Liver (tissue), 9 donors: Measurements from ENCODE around the gene KLF13. TPM values are rescaled to one million over a fixed set of nuclear protein-coding genes. Genes with fewer than 3 reads are reported as not detected.

ENCODE experiments used
- DNase-seq: peaks from one replicate; pipeline ENCODE4 v3.0.0-alpha.2; 2017; ENCODE audit warnings: low spot score
- H3K27ac ChIP-seq, 2 donors: one replicate each; pipeline ENCODE4 v1.7.0; 2013; ENCODE audit warnings: inconsistent platforms in 2 of 2, low read length in 2 of 2, control low read depth in 1 of 2, low read depth in 1 of 2, mild to moderate bottlenecking in 1 of 2
- H3K27me3 ChIP-seq, 4 donors: one replicate each; pipeline versions ENCODE4 v1.6.1 to v1.7.0; 2013; ENCODE audit warnings: low read length in 3 of 4, inconsistent platforms in 1 of 4, mild to moderate bottlenecking in 1 of 4, moderate library complexity in 1 of 4; ENCODE audit not compliant: control insufficient read depth in 4 of 4, insufficient read depth in 4 of 4
- H3K36me3 ChIP-seq, 4 donors: one replicate each; pipeline versions ENCODE4 v1.6.1 to v1.7.0; 2013; ENCODE audit warnings: low read length in 3 of 4, mild to moderate bottlenecking in 3 of 4, low read depth in 1 of 4, moderate library complexity in 1 of 4; ENCODE audit not compliant: control insufficient read depth in 4 of 4, insufficient read depth in 3 of 4
- H3K4me1 ChIP-seq, 4 donors: one replicate each; pipeline versions ENCODE4 v1.6.1 to v1.7.0; 2013; ENCODE audit warnings: low read length in 3 of 4, mild to moderate bottlenecking in 3 of 4, moderate library complexity in 1 of 4; ENCODE audit not compliant: control insufficient read depth in 4 of 4, insufficient read depth in 4 of 4
- H3K4me3 ChIP-seq, 3 donors: one replicate each; pipeline versions ENCODE4 v1.6.1 to v1.7.0; 2013; ENCODE audit warnings: low read length in 3 of 3, control low read depth in 1 of 3, low read depth in 1 of 3, mild to moderate bottlenecking in 1 of 3
- H3K9ac ChIP-seq, 2 donors: one replicate each; pipeline ENCODE4 v1.7.0; 2013; ENCODE audit warnings: low read length in 2 of 2, mild to moderate bottlenecking in 2 of 2, moderate library complexity in 2 of 2, control low read depth in 1 of 2, low read depth in 1 of 2
- H3K9me3 ChIP-seq, 4 donors: one replicate each; pipeline versions ENCODE4 v1.6.1 to v1.7.0; 2013; ENCODE audit warnings: low read length in 3 of 4; ENCODE audit not compliant: control insufficient read depth in 4 of 4
- EGR1 ChIP-seq, 2 donors: IDR thresholded peaks; 2 replicates each; pipeline ENCODE4 v1.6.1; 2016 to 2018; ENCODE audit warnings: antibody characterized with exemption in 2 of 2, low read depth in 2 of 2
- FOXA1 ChIP-seq: IDR thresholded peaks from 2 replicates; pipeline ENCODE4 v1.6.1; 2016; ENCODE audit warnings: antibody characterized with exemption
- FOXA2 ChIP-seq: IDR thresholded peaks from 2 replicates; pipeline ENCODE4 v1.6.1; 2016; ENCODE audit warnings: antibody characterized with exemption
- GABPA ChIP-seq, 2 donors: IDR thresholded peaks in 1 of 2; conservative IDR thresholded peaks in 1 of 2; 2 replicates each; pipeline ENCODE4 v1.6.1; 2016; ENCODE audit warnings: antibody characterized with exemption in 2 of 2, mild to moderate bottlenecking in 1 of 2, moderate library complexity in 1 of 2
- HNF4A ChIP-seq, 2 donors: conservative IDR thresholded peaks; 2 replicates each; pipeline ENCODE4 v1.6.1; 2016; ENCODE audit warnings: antibody characterized with exemption in 2 of 2, mild to moderate bottlenecking in 2 of 2
- HNF4G ChIP-seq: IDR thresholded peaks from 2 replicates; pipeline ENCODE4 v1.6.1; 2016; ENCODE audit warnings: antibody characterized with exemption
- JUND ChIP-seq, 2 donors: IDR thresholded peaks; 2 replicates each; pipeline ENCODE4 v1.6.1; 2016; ENCODE audit warnings: antibody characterized with exemption in 2 of 2
- MAX ChIP-seq: IDR thresholded peaks from 2 replicates; pipeline ENCODE4 v1.6.1; 2016; ENCODE audit warnings: antibody characterized with exemption
- NR2F2 ChIP-seq: IDR thresholded peaks from 2 replicates; pipeline ENCODE4 v1.6.1; 2016; ENCODE audit warnings: antibody characterized with exemption
- RAD21 ChIP-seq, 2 donors: IDR thresholded peaks; 2 replicates each; pipeline ENCODE4 v1.6.1; 2016; ENCODE audit warnings: antibody characterized with exemption in 2 of 2, mild to moderate bottlenecking in 2 of 2
- RXRA ChIP-seq, 2 donors: IDR thresholded peaks; 2 replicates each; pipeline ENCODE4 v1.6.1; 2017 to 2018; ENCODE audit warnings: antibody characterized with exemption in 2 of 2, mild to moderate bottlenecking in 1 of 2
- SP1 ChIP-seq: IDR thresholded peaks from 2 replicates; pipeline ENCODE4 v1.6.1; 2018; ENCODE audit warnings: antibody characterized with exemption, mild to moderate bottlenecking
- TAF1 ChIP-seq: conservative IDR thresholded peaks from 2 replicates; pipeline ENCODE4 v1.6.1; 2016; ENCODE audit warnings: antibody characterized with exemption, mild to moderate bottlenecking
- YY1 ChIP-seq: IDR thresholded peaks from 2 replicates; pipeline ENCODE4 v1.6.1; 2016; ENCODE audit warnings: antibody characterized with exemption, mild to moderate bottlenecking
- ZBTB33 ChIP-seq: IDR thresholded peaks from 2 replicates; pipeline ENCODE4 v1.6.1; 2016; ENCODE audit warnings: antibody characterized with exemption
- WGBS: extraction: QIAGEN DNeasy Blood & Tissue Kit; methylation state at CpG from one replicate; pipeline ENCODE4 v1.1.7; 2013; 5-methylcytosine and 5-hydroxymethylcytosine counted together
- polyA plus RNA-seq, 2 donors: library from polyadenylated mRNA; stranded (reverse) in 1 of 2; unstranded in 1 of 2; fragments of 200-250 nt in 1 of 2; fragments of >200 nt in 1 of 2; fragmentation: Nextera tagmentation in 1 of 2; extraction: Ambion mirVana in 1 of 2; gene quantifications; one replicate each; pipeline versions ENCODE4 v1.2.1 to v1.2.3, GENCODE V29; 2013 to 2015
- total RNA-seq, 2 donors: library from RNA; depleted of rRNA; stranded (reverse); fragments of >200 nt; gene quantifications; one replicate each; pipeline ENCODE4 v1.2.3, GENCODE V29; 2014
- TF ChIP-seq, protein P1 (sequence below): IDR thresholded peaks from 2 replicates; pipeline ENCODE4 v1.6.1; 2016; ENCODE audit warnings: antibody characterized with exemption
- TF ChIP-seq, protein P2 (sequence below): fragments of 150-350 bp; IDR thresholded peaks from 2 replicates; pipeline ENCODE4 v1.5.1; 2017; ENCODE audit warnings: improper control_type of control experiment, low read depth, low read length; ENCODE audit not compliant: missing input control
- donor health status: healthy.
- donor health status: healthy.
- donor health status: healthy.
- donor health status: healthy.
- donor health status: healthy.

KLF13 gene
- total and polyA plus RNA-seq, 4 donors = 17.4 to 77.1 (median 57.5) TPM

GRCh38 chr15:31358957-31359701 lies 32.5 kb downstream of the KLF13 start:
- H3K9me3 ChIP-seq = no peaks in the 10 kb centered on the region
- H3K4me3 ChIP-seq = no peak overlapping the region
- no peaks in the 10 kb centered on the region for H3K36me3 ChIP-seq
- TF ChIP-seq HNF4G (no peak), RAD21 (IDR thresholded peaks at IDR 0.05) (peak in 1 of 2 donors; percentile 6), TAF1 (no peak), HNF4A (conservative IDR thresholded peaks at IDR 0.05) (peak; percentile 30 to 42), SP1 (peak; percentile 58), GABPA (IDR thresholded peaks at IDR 0.05 in 1 of 2, conservative IDR thresholded peaks at IDR 0.05 in 1 of 2) (no peak), RXRA (IDR thresholded peaks at IDR 0.05) (peak; percentile 48 to 66)
- TF ChIP-seq, protein P1, sequence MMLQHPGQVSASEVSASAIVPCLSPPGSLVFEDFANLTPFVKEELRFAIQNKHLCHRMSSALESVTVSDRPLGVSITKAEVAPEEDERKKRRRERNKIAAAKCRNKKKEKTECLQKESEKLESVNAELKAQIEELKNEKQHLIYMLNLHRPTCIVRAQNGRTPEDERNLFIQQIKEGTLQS = no peak
- no peak for DNase-seq
- H3K27ac ChIP-seq = peak overlapping the region; percentile 25 to 48
- 64% methylated on average over 8 of the region's 8 CpGs for WGBS
- H3K4me1 ChIP-seq = peaks cover 20 to 73% (median 58%) of the 10 kb centered on the region in 4 donors
- no peaks in the 10 kb centered on the region for H3K27me3 ChIP-seq
- H3K9ac ChIP-seq = no peak overlapping the region

DNA sequence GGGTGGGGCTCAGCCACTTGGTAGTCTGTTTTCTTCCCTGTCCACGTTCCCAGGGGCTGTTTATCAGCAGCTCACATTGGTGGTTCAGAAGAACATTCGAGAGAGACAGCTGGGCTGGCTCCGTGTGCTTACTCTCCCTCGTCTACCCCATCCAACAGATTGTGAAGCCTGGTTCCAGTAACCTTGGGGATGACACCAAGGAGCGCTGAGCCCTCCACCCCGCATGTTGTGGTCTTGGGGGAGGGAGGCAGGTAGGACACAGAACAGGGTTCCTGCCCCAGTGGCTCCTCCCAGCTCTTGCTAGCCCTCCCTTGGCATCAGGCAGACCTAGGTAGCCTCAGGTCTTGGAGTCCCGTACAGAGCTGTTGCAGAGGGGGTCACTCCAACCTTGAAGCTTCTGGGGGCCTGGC lies 33.1 kb downstream of the KLF13 start:
- DNase-seq = peak; percentile 57
- 66% methylated on average over 7 of the region's 7 CpGs for WGBS
- H3K9ac ChIP-seq = no peak overlapping the region

GRCh38 chr15:31360158-31360561 lies 33.5 kb downstream of the KLF13 start:
- peak overlapping the region in 1 of 2 donors; percentile 23 for H3K9ac ChIP-seq
- H3K36me3 ChIP-seq = no peaks in the 10 kb centered on the region
- no peak overlapping the region for H3K4me3 ChIP-seq
- 93% methylated on average over 8 of the region's 8 CpGs for WGBS
- H3K27ac ChIP-seq = peak overlapping the region; percentile 48 to 57
- no peak for DNase-seq
- peaks cover 29 to 74% (median 62%) of the 10 kb centered on the region in 4 donors for H3K4me1 ChIP-seq
- H3K27me3 ChIP-seq = no peaks in the 10 kb centered on the region
- no peaks in the 10 kb centered on the region for H3K9me3 ChIP-seq
- TF ChIP-seq NR2F2 (no peak), SP1 (no peak), JUND (IDR thresholded peaks at IDR 0.05) (no peak), YY1 (no peak), GABPA (IDR thresholded peaks at IDR 0.05 in 1 of 2, conservative IDR thresholded peaks at IDR 0.05 in 1 of 2) (no peak), FOXA1 (no peak), RAD21 (IDR thresholded peaks at IDR 0.05) (no peak), ZBTB33 (no peak), TAF1 (no peak), RXRA (IDR thresholded peaks at IDR 0.05) (no peak), HNF4G (no peak), HNF4A (conservative IDR thresholded peaks at IDR 0.05) (no peak), EGR1 (IDR thresholded peaks at IDR 0.05; ENCODE audit: low read depth in 2 of 2) (no peak), MAX (no peak)
- TF ChIP-seq, protein P2, sequence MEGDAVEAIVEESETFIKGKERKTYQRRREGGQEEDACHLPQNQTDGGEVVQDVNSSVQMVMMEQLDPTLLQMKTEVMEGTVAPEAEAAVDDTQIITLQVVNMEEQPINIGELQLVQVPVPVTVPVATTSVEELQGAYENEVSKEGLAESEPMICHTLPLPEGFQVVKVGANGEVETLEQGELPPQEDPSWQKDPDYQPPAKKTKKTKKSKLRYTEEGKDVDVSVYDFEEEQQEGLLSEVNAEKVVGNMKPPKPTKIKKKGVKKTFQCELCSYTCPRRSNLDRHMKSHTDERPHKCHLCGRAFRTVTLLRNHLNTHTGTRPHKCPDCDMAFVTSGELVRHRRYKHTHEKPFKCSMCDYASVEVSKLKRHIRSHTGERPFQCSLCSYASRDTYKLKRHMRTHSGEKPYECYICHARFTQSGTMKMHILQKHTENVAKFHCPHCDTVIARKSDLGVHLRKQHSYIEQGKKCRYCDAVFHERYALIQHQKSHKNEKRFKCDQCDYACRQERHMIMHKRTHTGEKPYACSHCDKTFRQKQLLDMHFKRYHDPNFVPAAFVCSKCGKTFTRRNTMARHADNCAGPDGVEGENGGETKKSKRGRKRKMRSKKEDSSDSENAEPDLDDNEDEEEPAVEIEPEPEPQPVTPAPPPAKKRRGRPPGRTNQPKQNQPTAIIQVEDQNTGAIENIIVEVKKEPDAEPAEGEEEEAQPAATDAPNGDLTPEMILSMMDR = no peak
- TF ChIP-seq, protein P1 = no peak

More for the DNA sequence above, 33.1 kb downstream of the KLF13 start:
- Histone ChIP-seq H3K27me3 (no peaks in the 10 kb centered on the region), H3K36me3 (no peaks in the 10 kb centered on the region), H3K4me1 (peaks cover 25 to 73% (median 59%) of the 10 kb centered on the region in 4 donors), H3K9me3 (no peaks in the 10 kb centered on the region), H3K4me3 (no peak overlapping the region), H3K27ac (peak overlapping the region; percentile 48 to 57)
- no peak for TF ChIP-seq EGR1 (IDR thresholded peaks at IDR 0.05; ENCODE audit: low read depth in 2 of 2)
- no peak for TF ChIP-seq HNF4A (conservative IDR thresholded peaks at IDR 0.05)
- no peak for TF ChIP-seq FOXA1
- TF ChIP-seq NR2F2 = no peak
- TF ChIP-seq TAF1 = no peak
- no peak for TF ChIP-seq MAX
- no peak for TF ChIP-seq FOXA2
